Esophagus muscularis mucosa (tissue), 4 donors: ENCODE results near the gene AP2B1. TPM values are rescaled to one million over a fixed set of nuclear protein-coding genes. Genes with fewer than 3 reads are reported as not detected.

Source experiments
- DNase-seq: peaks from one replicate; pipeline ENCODE4 v3.0.0-alpha.2; 2017; ENCODE audit errors: extremely low spot score
- H3K27ac ChIP-seq, 4 donors: fragments of 200-600 bp; sonication (generic); replicated peaks in 1 of 4; 1 replicate in 3 of 4; 2 replicates in 1 of 4; pipeline ENCODE4 v1.5.1; 2016 to 2019; ENCODE audit warnings: mild to moderate bottlenecking in 1 of 4
- H3K27me3 ChIP-seq, 4 donors: fragments of 200-600 bp; sonication (generic); one replicate each; pipeline versions ENCODE4 v1.5.1 to v1.6.0; 2016 to 2019
- H3K36me3 ChIP-seq, 4 donors: fragments of 200-600 bp; sonication (generic); one replicate each; pipeline ENCODE4 v1.5.1; 2016 to 2019
- H3K4me1 ChIP-seq, 4 donors: fragments of 200-600 bp; sonication (generic); one replicate each; pipeline ENCODE4 v1.5.1; 2016 to 2019
- H3K4me3 ChIP-seq, 4 donors: fragments of 200-600 bp; sonication (generic); 1 replicate in 2 of 4; 2 replicates in 2 of 4; pipeline ENCODE4 v1.5.1; 2016 to 2019; ENCODE audit warnings: mild to moderate bottlenecking in 4 of 4, moderate library complexity in 1 of 4
- H3K9me3 ChIP-seq, 4 donors: fragments of 200-600 bp; sonication (generic); 1 replicate in 3 of 4; 2 replicates in 1 of 4; pipeline ENCODE4 v1.5.1; 2016 to 2019
- CTCF ChIP-seq, 3 experiments: fragments of 200-600 bp in 2 of 3; fragments of 450-650 bp in 1 of 3; sonication (generic) in 2 of 3; IDR thresholded peaks; one replicate each; pipeline ENCODE4 v1.5.1; 2017 to 2019; ENCODE audit warnings: antibody characterized with exemption in 3 of 3, mild to moderate bottlenecking in 2 of 3, moderate library complexity in 1 of 3
- EP300 ChIP-seq: sonication (generic); formaldehyde crosslinking; IDR thresholded peaks from one replicate; pipeline ENCODE4 v1.6.1; 2017; ENCODE audit warnings: antibody characterized with exemption
- POLR2A ChIP-seq: fragments of 450-650 bp; IDR thresholded peaks from one replicate; pipeline ENCODE4 v1.6.1; 2017; ENCODE audit warnings: antibody characterized with exemption, moderate library complexity, mild to moderate bottlenecking, low read depth
- POLR2AphosphoS5 ChIP-seq, 2 donors: sonication (generic); formaldehyde crosslinking; IDR thresholded peaks; one replicate each; pipeline ENCODE4 v1.6.1; 2017; ENCODE audit warnings: antibody characterized with exemption in 2 of 2
- WGBS: methylation state at CpG from one replicate; pipeline ENCODE4 v1.1.5; 2018; 5-methylcytosine and 5-hydroxymethylcytosine counted together
- intact Hi-C: fragments of 100-400 bp; cut with DNase I; formaldehyde crosslinking; loops from one replicate; pipeline ENCODE4 v1.15.1; 2023
- total RNA-seq, 4 donors: library from RNA; depleted of rRNA; stranded (reverse); fragments of >200 nt; gene quantifications; one replicate each; pipeline versions ENCODE4 v1.1.0 to v1.2.1, GENCODE V29; 2016

Gene AP2B1
- total RNA-seq, 4 donors from 2014 or later, result 108 to 276 (median 155) TPM

- intact Hi-C loops, result no loop called here
- no peak for DNase-seq
- TF ChIP-seq CTCF (IDR thresholded peaks at IDR 0.05) (no peak), POLR2A (no peak), EP300 (no peak), POLR2AphosphoS5 (IDR thresholded peaks at IDR 0.05) (no peak)
- Histone ChIP-seq H3K4me3 (peak overlapping the region; percentile 72 to 84 (median 75)), H3K27ac (peak overlapping the region; percentile 86 to 92 (median 88)), H3K27me3 (no peaks in the 10 kb centered on the region), H3K4me1 (peaks cover 19 to 25% (median 24%) of the 10 kb centered on the region in 4 donors), H3K9me3 (no peaks in the 10 kb centered on the region), H3K36me3 (peaks cover 0 to 26% (median 20%) of the 10 kb centered on the region in 4 donors)
- 5% methylated on average over 11 of the region's 11 CpGs for WGBS
These were observed 8.1 kb upstream of the AP2B1 start for GRCh38 chr17:35578929-35579432.

GRCh38 chr17:35584061-35584460, 3.1 kb upstream of the AP2B1 start:
- H3K4me1 ChIP-seq, result peaks cover 17 to 29% (median 24%) of the 10 kb centered on the region in 4 donors
- DNase-seq, result no peak
- no peak overlapping the region for H3K27ac ChIP-seq
- no peaks in the 10 kb centered on the region for H3K27me3 ChIP-seq
- no peak overlapping the region for H3K4me3 ChIP-seq
- TF ChIP-seq EP300, result no peak
- no peak for TF ChIP-seq POLR2A
- no peak for TF ChIP-seq CTCF (IDR thresholded peaks at IDR 0.05)
- no peak for TF ChIP-seq POLR2AphosphoS5 (IDR thresholded peaks at IDR 0.05)
- 89% methylated on average over 1 of the region's 1 CpG for WGBS
- H3K9me3 ChIP-seq, result no peaks in the 10 kb centered on the region
- intact Hi-C loops, result no loop called here
- H3K36me3 ChIP-seq, result no peaks in the 10 kb centered on the region

GRCh38 chr17:35586569-35587073, 501 bp upstream of the AP2B1 start:
- intact Hi-C loops, result no loop called here
- 26% methylated on average over 7 of the region's 7 CpGs for WGBS
- no peaks in the 10 kb centered on the region for H3K36me3 ChIP-seq
- H3K27ac ChIP-seq, result peak overlapping the region; percentile 91 to 95 (median 94)
- H3K4me3 ChIP-seq, result peak overlapping the region; percentile 77 to 93 (median 84)
- H3K27me3 ChIP-seq, result no peaks in the 10 kb centered on the region
- peaks cover 16 to 46% (median 43%) of the 10 kb centered on the region in 4 donors for H3K4me1 ChIP-seq
- DNase-seq, result no peak
- TF ChIP-seq POLR2A (no peak), CTCF (IDR thresholded peaks at IDR 0.05) (no peak), POLR2AphosphoS5 (IDR thresholded peaks at IDR 0.05) (no peak), EP300 (no peak)
- H3K9me3 ChIP-seq, result no peaks in the 10 kb centered on the region

GRCh38 chr17:35588196-35588920, 1.2 kb downstream of the AP2B1 start:
- Histone ChIP-seq H3K36me3 (no peaks in the 10 kb centered on the region), H3K4me1 (peaks cover 18 to 59% (median 54%) of the 10 kb centered on the region in 4 donors), H3K9me3 (no peaks in the 10 kb centered on the region), H3K27me3 (no peaks in the 10 kb centered on the region), H3K4me3 (peak overlapping the region; percentile 77 to 93 (median 84)), H3K27ac (peak overlapping the region; percentile 91 to 95 (median 94))
- intact Hi-C loops, result no loop called here
- WGBS, result 66% methylated on average over 12 of the region's 12 CpGs
- TF ChIP-seq POLR2AphosphoS5 (IDR thresholded peaks at IDR 0.05), result no peak
- DNase-seq, result no peak

GRCh38 chr17:35596072-35596471, 8.9 kb downstream of the AP2B1 start:
- peaks cover 13 to 48% (median 24%) of the 10 kb centered on the region in 4 donors for H3K4me1 ChIP-seq
- intact Hi-C loops, result no loop called here
- no peak overlapping the region for H3K27ac ChIP-seq
- TF ChIP-seq POLR2A, result no peak
- TF ChIP-seq CTCF (IDR thresholded peaks at IDR 0.05), result no peak
- TF ChIP-seq POLR2AphosphoS5 (IDR thresholded peaks at IDR 0.05), result no peak
- TF ChIP-seq EP300, result no peak
- 79% methylated on average over 4 of the region's 4 CpGs for WGBS
- H3K9me3 ChIP-seq, result no peaks in the 10 kb centered on the region
- peaks cover 27 to 71% (median 64%) of the 10 kb centered on the region in 4 donors for H3K36me3 ChIP-seq
- no peaks in the 10 kb centered on the region for H3K27me3 ChIP-seq
- no peak for DNase-seq
- H3K4me3 ChIP-seq, result no peak overlapping the region
